Kasumi-1 (cell line): Measurements from ENCODE around the gene SIRT2.

Source experiments
- DNase-seq, 2 experiments: peaks; one replicate each; lab custom pipeline; 2025; lab: John Stamatoyannopoulos, UW

The SIRT2 gene

DNA sequence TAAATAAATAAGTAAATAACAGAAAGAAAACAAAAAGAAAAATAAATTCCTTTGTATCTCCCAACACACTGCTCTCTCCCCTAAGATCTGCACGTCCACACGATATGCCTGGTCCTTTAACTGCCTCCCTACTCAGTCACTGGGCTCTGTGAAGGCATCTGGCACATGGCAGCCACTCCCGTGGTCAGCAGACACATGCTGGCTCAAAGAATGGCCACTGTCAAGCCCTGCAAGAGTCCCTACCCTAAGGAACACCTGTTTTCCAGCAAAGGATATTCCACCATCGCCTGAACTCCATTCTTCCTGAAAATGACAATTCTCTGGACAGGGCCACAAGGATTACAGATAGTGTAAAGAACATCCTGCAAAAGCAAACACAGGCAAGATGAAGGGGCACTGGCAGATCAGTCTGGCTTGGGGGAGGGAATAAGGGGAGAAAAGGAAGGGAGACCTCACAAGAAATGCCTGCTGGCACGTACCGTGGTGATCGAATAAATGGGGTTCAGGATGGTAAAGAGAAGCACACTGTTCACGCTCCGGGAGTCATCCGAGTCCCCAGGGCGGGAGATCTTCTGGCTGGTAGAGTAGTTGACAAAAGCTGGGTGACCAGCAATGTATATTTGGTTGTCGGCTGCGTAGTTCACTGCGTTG lies 53.9 kb downstream of the SIRT2 start:
- DNase-seq, result no peak

DNA sequence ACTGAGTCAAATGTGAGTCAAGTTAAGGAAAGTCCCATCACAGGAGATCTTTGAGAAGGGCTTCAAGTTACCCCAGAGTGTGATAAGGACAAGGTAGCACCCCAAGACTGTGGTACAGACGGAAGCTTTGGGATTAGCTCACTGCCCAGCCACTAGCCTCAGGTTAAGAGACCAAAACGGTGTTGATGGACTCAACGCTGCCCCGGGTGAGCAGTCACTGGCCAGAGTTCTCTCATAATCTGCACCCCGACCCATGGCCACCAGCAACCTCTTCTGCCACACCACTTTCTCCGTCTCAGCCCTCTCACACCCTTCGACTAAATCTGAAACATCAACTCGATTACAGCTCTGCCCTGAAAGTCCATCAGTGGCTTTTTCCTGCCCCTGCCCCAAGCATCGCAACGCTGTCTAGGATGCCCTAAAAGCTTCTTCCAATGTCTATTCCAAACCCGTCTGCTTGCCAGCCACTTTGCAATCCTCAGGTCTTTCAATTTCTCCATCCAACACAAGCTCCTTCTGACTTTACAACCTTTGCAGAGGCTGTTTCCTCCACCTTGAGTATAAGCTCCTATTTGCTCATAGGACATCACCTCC lies 55.2 kb downstream of the SIRT2 start:
- no peak for DNase-seq

DNA sequence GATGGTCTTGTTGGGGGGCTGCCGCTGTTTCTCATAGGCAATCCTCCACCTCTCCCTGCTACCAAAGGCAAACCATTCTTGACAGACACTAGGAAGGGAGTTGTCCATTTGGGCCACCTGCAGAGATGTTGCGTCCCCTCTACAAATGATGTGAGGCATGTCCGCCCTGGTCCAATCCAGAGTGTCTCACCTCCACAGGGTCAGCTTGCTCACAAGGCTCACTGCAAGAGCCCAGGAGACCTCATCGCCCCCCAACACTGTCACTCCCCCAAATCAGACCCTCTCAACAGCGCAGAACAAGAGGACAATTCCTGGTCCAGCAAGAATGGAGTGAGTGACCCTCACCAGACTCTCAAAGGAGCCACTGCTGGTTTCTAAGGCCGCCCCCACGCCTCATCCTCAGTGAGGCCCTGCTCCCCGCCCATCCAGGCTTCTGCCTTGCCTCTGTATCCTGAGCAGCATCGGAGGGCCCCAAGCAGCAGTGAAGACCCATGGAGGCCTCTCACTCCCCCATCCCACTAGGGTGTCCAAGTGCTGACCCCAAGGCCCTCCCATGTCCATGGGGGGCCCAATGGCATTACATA lies 56.2 kb downstream of the SIRT2 start:
- no peak for DNase-seq

DNA sequence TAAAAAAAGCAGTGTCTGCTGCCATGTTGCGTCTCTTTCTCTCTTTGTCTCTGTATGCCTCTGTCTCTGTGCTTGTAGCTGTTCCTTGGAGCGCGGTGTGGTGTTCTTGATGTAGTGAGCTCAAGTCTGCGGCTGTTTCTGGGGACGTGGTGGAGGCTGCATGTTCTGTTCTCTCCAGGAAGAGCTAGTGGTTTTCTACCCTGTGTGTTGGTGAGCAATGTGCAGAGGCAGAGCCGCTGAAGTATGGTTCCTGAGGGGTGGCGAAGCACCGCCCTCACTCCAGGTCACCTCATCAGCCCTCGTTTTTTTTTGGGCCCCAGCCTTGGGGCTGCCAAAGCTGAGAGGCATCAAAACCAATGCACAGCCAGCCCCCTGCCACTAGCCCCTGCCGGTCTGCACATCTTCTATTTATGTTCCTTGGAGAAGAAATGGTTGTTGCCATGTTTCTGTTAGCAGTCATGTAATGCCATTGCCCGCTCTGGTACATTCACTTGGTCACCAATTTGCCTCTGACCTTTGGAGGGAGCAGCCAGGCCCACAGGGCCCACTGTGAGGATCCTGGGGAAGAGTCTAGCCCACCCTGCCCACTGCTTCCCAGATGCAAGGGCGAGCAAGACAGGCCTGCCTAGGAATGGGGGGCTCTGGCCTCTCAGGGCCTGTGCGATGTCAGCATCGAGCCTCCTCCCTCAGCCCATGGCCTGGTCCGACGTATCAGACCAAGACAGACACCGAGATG lies 56.8 kb downstream of the SIRT2 start:
- DNase-seq, result no peak

DNA sequence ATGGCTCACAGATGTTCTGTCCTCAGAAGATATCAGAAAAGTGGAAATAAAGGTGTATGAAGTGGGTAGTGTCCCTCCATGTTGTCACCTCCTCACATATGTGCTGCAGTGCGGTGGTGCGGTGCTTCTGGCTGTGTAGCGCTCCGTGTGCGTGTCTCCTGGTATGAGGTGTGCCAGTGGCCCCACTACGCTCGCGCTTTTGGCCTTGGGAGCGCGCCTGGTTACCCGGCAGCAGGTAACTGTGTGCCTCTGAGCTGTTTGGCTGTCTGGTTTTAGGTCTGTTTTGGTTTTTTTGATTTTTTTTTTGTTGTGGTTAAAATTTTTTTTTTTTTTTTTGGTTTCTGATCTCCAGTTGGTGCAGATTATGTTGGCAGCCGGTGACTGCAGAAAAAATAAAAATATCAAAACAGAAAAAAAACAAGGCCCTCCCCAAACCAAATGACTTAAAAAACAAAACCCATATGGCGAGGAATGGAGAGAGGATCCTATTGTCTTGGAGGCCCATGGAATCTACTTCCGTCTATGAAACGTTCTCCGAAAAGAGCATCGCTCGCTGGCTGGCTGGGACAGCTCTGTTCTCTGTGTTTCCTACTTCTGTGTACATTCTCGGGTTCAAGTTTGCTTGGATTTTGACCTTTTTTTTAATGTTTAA lies 57.5 kb downstream of the SIRT2 start:
- DNase-seq, result no peak

DNA sequence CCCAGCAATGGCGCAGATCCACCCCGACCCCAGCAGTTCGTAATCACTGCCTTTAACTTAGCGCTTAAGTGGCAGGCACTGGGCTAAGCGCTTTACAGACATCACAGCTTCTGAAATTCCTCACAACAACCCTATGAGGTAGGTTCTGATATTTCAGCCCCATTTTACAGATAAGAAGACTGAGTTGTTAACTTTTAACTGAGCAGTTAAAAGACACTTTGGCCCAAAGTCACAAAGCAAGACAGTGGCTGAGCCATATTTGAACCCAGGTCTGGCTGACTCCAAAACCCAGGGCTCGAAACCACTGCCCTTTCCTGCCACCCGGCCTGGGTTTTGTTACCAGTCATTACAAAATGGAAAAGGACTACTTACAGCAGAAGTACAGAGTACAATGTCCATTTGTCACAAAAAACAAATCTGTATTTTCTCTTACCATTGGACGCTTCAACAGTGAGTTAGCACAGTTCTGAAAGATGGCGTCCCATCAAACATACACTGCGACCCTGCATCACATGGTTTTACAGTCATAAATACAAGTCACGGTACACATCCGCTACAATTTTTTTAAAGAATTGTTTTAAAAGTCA lies 58.1 kb downstream of the SIRT2 start:
- no peak for DNase-seq

DNA sequence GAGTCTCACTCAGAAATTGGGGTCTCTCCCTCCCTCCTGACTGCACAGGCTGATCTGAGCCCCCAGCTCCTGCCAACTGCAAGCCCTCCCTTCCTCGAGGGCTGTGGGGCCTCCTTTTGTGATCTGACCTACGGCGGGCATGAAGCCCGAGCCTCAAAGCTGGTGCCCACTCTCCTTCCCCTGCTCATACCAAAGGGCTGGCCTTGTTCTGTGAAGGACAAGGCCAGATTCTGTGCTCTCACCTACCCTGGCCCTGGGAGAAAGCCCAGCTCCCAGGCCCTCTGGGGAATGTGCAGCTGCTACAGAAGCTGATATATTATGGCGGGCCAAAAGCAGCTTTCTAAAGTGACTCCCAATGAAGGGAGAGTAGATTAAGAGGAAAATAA lies 58.8 kb downstream of the SIRT2 start:
- DNase-seq, result no peak

DNA sequence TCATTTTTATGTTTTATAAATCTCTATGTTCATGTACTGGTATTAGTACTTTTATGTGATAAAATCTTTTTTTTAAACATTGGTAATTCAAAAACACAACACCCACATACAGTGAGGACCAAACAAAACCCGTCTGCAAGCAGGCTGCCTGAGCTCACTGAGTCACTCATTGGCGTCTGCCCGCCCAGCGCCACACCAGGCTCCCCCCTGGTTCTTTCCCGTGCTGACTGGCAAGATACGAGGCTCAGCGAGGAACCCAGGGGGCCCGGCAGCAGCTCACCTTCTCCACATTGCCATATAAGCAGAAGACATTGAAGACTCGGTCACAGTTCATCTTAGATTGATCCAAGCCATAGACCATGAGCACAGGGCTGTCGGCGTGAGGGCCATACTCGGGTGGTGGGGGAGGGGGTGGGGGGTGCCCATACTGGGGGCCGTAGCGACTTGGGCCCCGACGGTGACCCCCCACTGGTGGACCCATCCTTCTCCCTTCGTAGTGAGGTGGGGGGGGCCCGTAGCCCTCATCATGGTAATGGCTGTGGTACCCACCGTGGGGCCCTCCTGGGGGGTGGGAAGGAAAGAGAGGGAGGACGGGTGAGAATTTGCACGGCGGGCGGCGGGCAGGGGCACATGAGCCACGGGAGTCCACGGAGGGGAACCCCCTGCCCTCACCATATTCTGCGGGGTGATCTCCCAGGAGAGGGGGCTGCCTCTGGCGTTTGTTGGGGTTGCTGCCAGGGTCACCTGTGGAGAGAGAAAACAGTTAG lies 59.4 kb downstream of the SIRT2 start:
- no peak for DNase-seq

DNA sequence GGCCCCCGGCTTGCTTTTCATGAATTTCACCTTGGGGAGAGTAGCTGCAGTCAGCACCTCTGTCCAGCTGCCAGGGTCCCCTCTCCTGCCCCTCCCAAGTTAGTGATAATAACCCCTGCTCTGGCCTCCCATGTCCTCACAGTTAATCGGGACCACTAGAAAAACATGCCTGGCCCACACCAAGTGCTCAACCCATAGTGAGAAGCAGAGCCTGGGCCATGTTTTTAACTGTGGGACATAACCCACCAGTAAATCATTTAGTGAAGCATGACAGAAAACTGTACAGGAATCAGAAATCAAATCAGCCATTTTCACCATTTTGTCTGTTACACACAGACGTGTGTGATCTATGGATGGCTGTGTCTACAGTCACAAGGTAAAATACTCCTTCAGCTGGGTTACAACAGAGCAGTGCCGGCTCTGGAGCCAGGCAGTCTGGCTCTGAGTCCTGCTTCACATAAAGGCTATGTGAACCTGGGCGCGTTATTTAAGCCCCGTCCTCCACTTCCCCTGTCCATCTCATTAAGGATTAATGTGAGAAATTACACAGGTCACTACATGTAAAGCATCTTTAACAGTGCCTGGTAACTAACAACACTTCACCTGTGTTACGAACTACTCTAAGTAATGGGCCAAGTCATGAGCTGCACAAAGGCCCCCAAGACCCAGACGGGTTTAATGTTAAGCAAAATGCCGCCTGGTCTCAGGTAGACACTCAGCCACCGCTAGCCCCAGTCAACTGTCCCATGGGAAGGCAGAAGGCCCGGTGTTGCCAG lies 60.2 kb downstream of the SIRT2 start:
- DNase-seq, result no peak

DNA sequence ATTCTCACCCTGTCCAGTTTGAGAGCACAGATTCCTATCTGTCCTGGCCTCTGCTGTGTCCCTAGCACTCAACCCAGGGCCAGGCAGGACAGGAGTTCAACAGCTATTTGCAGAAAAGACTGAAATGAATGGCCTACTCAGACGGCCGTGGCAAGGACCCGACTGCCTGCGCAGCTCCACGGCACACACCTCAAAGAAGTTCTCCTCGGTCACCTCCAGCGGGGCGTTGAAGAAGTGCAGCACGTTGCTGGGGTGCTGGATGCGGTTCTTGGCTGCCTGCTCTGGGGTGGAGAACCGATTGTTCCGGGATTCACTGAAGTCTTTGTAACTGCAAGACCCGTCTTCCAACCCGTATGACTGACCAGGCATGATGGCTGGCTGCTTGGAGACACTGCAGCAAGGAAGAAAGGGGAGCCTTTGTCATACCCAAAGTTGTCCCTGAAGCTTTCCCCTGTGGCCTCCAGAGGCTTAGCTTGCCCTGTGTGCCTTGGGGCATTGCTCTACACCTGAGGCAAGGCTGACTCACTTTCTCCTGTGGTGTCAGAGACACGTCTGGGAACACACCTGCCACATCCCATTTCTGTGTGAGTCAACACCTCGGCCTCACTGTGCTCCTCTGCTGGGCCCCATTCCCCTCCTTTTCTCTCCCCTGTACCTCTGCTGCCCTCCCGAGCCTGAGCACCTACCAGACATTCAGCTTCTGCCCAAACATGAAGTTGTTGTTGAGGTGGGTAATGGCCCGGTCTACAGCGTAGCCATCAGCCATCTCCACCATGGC lies 61.0 kb downstream of the SIRT2 start:
- no peak for DNase-seq

DNA sequence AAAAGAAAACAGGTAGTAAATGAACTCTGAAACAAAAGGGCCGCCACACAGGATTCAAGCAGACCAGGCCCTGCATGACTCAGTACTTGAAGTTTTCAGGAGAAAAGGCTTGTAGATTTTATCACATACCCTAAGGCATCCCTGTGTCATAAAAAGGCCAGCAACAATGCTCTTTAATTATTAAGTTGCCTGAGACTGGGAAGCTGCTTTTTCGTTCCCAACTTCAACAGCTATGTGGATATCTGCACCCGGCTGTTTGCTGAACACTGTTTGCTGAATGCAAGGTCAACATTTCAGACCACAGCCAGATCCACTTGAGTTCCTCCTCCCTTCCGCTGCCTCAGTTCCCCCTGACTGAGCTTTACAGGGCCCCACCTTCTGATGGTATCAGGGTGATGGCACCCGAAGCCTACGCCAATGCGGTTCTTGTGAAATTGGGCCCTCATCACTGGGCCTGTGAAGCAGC lies 61.7 kb downstream of the SIRT2 start:
- no peak for DNase-seq

DNA sequence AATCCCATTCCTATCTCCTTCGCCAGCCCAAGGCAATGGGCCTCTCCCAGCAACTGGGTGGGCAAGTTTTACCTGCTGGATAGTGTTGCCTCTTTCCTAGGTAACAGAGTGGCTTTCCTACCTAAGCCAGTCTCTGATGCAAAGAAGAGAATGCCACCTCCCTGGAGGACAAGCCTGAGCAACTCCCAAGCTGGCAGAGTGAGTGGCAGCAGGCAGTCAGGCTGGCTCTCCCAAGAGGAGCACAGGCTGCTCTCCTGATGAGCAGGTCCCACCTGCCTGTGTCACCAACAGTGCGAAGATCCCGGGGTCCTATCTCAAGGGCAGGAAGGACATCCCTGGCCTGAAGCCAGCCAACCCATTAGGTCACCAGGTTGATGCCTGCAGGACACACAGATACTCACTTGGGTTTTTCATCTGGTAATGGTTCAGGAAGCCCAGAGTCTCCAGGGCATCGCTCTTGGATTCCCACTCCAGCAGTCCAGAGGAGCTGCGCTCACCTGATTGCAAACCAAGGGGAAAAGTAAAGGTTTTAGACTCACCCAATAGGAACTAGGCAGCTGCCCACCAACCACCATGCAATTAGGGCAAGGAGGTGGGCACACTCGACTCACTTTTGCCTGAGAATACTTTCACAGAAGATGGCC lies 62.3 kb downstream of the SIRT2 start:
- no peak for DNase-seq

DNA sequence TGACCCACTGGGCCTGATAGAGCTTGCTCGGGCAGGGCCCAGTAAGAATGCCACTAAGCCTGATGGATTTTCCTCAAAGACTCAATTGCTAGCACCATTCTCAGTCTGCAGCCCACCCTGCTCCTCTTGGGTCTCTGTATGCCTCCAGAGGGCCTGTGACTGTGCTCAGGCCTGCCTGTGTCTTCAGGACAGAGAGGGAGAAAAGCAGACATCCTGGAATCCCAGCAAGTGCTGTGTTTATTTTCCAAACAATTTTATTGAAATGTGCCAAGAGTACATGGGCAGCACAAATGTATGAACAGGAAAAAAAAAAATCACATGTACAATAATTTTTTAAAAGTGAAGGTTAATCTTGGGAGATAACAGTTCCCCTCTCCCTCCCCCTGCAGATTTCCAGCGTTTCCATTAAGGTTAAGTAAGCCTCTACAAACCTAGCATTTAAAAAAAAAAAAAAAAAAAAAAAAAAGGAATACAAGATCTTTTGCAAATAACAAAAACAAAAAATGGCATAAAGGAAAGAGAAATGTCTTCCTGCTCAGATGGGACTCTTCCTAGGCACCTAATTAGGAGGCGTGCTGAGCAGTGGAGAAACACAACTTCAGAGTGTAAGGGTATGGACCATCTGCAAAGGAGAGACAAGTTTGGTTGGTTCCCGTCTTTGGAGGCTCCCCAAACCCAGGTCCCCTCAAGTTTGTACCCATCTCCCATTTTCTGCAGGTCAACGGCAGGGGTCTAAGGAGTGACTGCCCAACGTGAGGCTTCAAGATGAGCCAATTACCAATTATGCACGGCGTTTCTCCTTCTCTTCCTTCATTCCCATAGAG lies 63.0 kb downstream of the SIRT2 start:
- DNase-seq, result no peak

DNA sequence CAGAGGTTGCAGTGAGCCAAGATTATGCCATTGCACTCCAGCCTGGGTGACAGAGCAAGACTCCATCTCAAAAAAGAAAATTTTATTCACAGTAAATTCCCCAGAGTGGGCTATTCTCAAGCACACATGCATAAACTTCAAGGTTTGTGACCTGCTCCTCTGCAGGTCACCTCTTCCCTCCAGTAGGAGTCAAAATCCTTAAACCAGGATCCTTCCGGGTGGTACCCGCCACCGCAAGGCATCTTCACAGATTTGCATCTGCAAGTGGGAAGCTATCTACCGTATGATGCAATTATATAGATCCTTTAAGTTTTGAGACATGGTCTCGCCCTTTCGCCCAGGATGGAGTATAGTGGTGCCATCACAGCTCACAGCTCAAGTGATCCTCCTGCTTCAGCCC lies 64.8 kb downstream of the SIRT2 start:
- no peak for DNase-seq

DNA sequence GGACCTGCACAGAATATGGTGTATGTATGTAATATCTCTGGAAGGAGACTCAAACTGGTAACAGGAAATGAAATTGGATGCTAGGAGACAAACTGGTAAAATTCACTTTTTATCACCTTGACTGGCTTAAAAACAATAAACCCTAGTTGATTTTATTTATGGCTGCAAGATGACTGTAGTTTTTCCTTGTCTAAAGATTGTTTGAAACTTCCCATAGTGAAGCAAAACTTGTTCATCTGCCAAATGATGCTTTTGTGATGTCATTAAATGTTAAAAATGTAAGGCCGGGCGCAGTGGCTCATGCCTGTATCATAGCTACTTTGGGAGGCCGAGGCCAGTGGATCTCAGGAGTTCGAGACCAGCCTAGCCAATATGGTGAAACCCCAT lies 65.3 kb downstream of the SIRT2 start:
- no peak for DNase-seq

DNA sequence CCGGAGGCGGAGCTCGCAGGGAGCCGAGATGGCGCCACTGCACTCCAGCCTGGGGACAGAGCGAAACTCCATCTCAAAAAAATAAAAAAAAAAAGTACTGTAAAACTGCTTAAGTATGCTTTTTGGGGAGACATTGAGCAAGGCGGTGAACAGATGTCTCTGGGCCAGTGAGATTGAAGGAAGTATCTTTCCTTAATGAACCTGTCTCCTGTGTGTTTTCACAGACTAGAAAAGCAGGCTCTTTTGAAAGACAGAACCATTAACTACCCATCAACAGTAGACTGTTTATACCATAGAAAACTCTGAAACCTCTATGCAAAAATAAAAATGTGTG lies 66.4 kb downstream of the SIRT2 start:
- DNase-seq, result no peak

DNA sequence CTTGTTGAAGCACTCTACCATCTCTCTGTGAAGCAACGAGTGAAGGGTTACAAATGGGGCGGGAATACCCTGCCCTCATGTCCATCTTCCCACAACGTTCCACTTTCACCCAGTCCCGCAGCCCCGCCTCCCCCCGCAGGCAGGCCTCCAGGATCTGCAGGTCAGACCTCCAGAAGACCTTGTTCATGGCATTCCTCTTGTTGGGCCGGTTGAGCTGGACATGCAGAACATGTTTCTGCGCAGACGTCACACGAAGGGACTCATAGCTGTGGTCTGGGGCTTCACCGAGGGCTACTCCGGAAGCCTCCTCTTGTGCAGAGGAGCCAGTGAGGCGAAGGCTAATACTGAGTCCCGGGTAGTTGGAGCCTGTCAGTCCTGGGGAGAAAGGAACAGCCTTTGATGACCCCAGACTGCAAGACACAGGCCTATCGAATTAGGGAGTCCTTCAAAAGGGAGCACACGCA lies 68.2 kb downstream of the SIRT2 start:
- no peak for DNase-seq

DNA sequence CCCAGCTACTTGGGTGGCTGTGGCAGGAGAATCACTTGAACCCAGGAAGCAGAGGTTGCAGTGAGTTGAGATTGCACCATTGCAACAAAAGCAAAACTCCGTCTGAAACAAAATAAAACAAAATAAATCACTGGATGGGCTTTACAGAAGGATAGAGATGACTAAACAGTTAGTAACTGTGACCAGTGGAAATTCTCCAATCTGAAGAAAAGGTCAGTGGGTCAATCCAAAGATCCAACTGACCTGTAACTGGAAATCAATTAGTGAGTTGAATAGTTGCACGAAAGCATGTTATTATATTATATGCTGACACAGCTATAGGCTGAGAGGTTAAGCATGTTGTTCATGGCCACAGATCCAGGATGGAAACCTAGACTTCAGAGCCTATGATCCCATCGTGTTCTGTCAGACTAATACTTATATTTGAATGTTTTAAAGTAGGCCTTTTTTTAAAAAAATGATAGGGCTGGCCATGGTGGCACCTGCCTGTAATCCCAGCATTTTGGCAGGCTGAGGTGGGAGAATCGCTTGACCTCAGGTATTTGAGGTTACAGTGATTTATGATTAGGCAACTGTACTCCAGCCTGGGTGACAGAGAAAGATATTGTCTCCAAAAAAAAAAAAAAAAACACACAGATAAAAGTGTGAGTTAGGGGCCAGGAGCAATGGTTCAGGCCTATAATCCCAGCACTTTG lies 69.2 kb downstream of the SIRT2 start:
- no peak for DNase-seq
